Spleen (tissue), 11 donors: ENCODE results near the gene EIF2D. TPM values are rescaled to one million over a fixed set of nuclear protein-coding genes. Genes with fewer than 3 reads are reported as not detected.
A peak's percentile ranks its signal among the peaks of the same experiment; 100 is the strongest.

ENCODE experiments used
- DNase-seq: peaks from one replicate; pipeline ENCODE4 v3.0.0-alpha.2; 2020
- H3K27ac ChIP-seq, 8 donors: fragments of 200-600 bp; sonication (generic) in 7 of 8; 1 replicate in 4 of 8; 2 replicates in 4 of 8; pipeline versions ENCODE4 v1.5.0 to v1.8.0; 2016 to 2021; ENCODE audit warnings: inconsistent platforms in 4 of 8, mild to moderate bottlenecking in 4 of 8, moderate library complexity in 1 of 8
- H3K27me3 ChIP-seq, 7 donors: fragments of 200-600 bp; sonication (generic) in 6 of 7; replicated peaks in 1 of 7; 1 replicate in 4 of 7; 2 replicates in 3 of 7; pipeline versions ENCODE4 v1.5.0 to v1.8.0; 2016 to 2021; ENCODE audit warnings: inconsistent platforms in 3 of 7, mild to moderate bottlenecking in 1 of 7
- H3K36me3 ChIP-seq, 6 donors: fragments of 200-600 bp; sonication (generic) in 5 of 6; 1 replicate in 4 of 6; 2 replicates in 2 of 6; pipeline versions ENCODE4 v1.5.0 to v1.8.0; 2016 to 2021; ENCODE audit warnings: inconsistent platforms in 2 of 6
- H3K4me1 ChIP-seq, 6 donors: fragments of 200-600 bp; sonication (generic) in 5 of 6; 1 replicate in 3 of 6; 2 replicates in 3 of 6; pipeline versions ENCODE4 v1.5.0 to v1.8.0; 2016 to 2021; ENCODE audit warnings: inconsistent platforms in 3 of 6
- H3K4me3 ChIP-seq, 8 donors: fragments of 200-600 bp; sonication (generic) in 7 of 8; 1 replicate in 4 of 8; 2 replicates in 4 of 8; pipeline versions ENCODE4 v1.5.0 to v1.8.0; 2016 to 2021; ENCODE audit warnings: inconsistent platforms in 4 of 8, mild to moderate bottlenecking in 4 of 8, moderate library complexity in 2 of 8
- H3K9me3 ChIP-seq, 8 donors: fragments of 200-600 bp; sonication (generic) in 7 of 8; 1 replicate in 4 of 8; 2 replicates in 4 of 8; pipeline versions ENCODE4 v1.5.0 to v1.8.0; 2016 to 2021; ENCODE audit warnings: inconsistent platforms in 4 of 8
- CTCF ChIP-seq, 11 experiments: fragments of 200-600 bp in 7 of 11; fragments of 450-650 bp in 4 of 11; sonication (generic) in 4 of 11; IDR thresholded peaks in 8 of 11; conservative IDR thresholded peaks in 3 of 11; 1 replicate in 7 of 11; 2 replicates in 4 of 11; pipeline versions ENCODE4 v1.4.0 to v1.8.0; 2016 to 2021; ENCODE audit warnings: antibody characterized with exemption in 11 of 11, inconsistent platforms in 4 of 11, mild to moderate bottlenecking in 1 of 11
- POLR2A ChIP-seq, 3 donors: fragments of 450-650 bp; IDR thresholded peaks; one replicate each; pipeline ENCODE4 v1.5.1; 2017; ENCODE audit warnings: antibody characterized with exemption in 3 of 3, mild to moderate bottlenecking in 1 of 3
- POLR2AphosphoS5 ChIP-seq, 3 donors: sonication (generic); formaldehyde crosslinking; IDR thresholded peaks; one replicate each; pipeline ENCODE4 v1.5.1; 2017; ENCODE audit warnings: antibody characterized with exemption in 3 of 3
- WGBS, 5 donors: extraction: QIAGEN DNeasy Blood & Tissue Kit in 3 of 5; methylation state at CpG; one replicate each; pipeline versions ENCODE4 v1.1.5 to v1.1.7; 2013 to 2018; 5-methylcytosine and 5-hydroxymethylcytosine counted together
- intact Hi-C: fragments of 100-400 bp; cut with DNase I; formaldehyde crosslinking; loops from one replicate; pipeline ENCODE4 v1.15.0; 2023; ENCODE audit warnings: low total_unique reads
- polyA plus RNA-seq, 3 donors: library from polyadenylated mRNA; stranded (reverse); fragments of 200-250 nt; gene quantifications; one replicate each; pipeline ENCODE4 v1.2.1, GENCODE V29; 2013
- total RNA-seq, 7 donors: library from RNA; depleted of rRNA in 3 of 7; stranded (reverse); fragments of >200 nt in 3 of 7; fragmentation: NEBNext Ultra II Directional in 4 of 7; extraction: Animal tissue kit (Norgen Biotek cat#: 25700) in 4 of 7; gene quantifications; one replicate each; pipeline versions ENCODE4 v1.1.0 to v1.2.1, GENCODE V29; 2016 to 2021
- donor health status: healthy with polysubstance abuse.
- donor health status: DM: no; HTN: no; CAD: no; lungs with moderate emphysema.
- donor health status: DM: no; HTN: no; CAD: no.
- donor health status: Bipolar disorder and iron deficiency.
- donor health status: healthy.
- donor health status: DM: no; HTN: no; CAD: no.
- donor health status: DM: yes; HTN: yes; CAD: no.

EIF2D gene
- total and polyA plus RNA-seq, 10 donors, result 38.7 to 51.6 (median 43.9) TPM

- no peak for DNase-seq
- H3K27me3 ChIP-seq, result no peaks in the 10 kb centered on the region
- peaks cover 40 to 99% (median 73%) of the 10 kb centered on the region in 6 donors for H3K4me1 ChIP-seq
- no peaks in the 10 kb centered on the region for H3K9me3 ChIP-seq
- 70 to 84% (median 75%) methylated on average over 7 of the region's 7 CpGs for WGBS, 5 donors
- H3K27ac ChIP-seq, result peak overlapping the region; percentile 76 to 100 (median 95)
- peaks cover 0 to 15% (median 2%) of the 10 kb centered on the region in 6 donors for H3K36me3 ChIP-seq
- no peak for TF ChIP-seq POLR2A (IDR thresholded peaks at IDR 0.05)
- no peak for TF ChIP-seq CTCF (IDR thresholded peaks at IDR 0.05 in 8 of 11, conservative IDR thresholded peaks at IDR 0.05 in 3 of 11)
- TF ChIP-seq POLR2AphosphoS5 (IDR thresholded peaks at IDR 0.05), result no peak
- H3K4me3 ChIP-seq, result peak overlapping the region in 7 of 8 donors; percentile 70 to 96 (median 84)
- intact Hi-C loops, result no loop called here
Observed at GRCh38 chr1:206556047-206556749, 56.1 kb downstream of the EIF2D start.

- peak overlapping the region in 1 of 8 donors; percentile 75 for H3K4me3 ChIP-seq
- peak overlapping the region in 7 of 8 donors; percentile 54 to 100 (median 94) for H3K27ac ChIP-seq
- DNase-seq, result peak; percentile 83
- H3K36me3 ChIP-seq, result peaks cover 0 to 8% (median 0%) of the 10 kb centered on the region in 6 donors
- peaks cover 33 to 99% (median 68%) of the 10 kb centered on the region in 6 donors for H3K4me1 ChIP-seq
- H3K9me3 ChIP-seq, result no peaks in the 10 kb centered on the region
- TF ChIP-seq POLR2AphosphoS5 (IDR thresholded peaks at IDR 0.05) (peak in 1 of 3 donors; percentile 44), CTCF (IDR thresholded peaks at IDR 0.05 in 8 of 11, conservative IDR thresholded peaks at IDR 0.05 in 3 of 11) (no peak)
- 45 to 61% (median 52%) methylated on average over 9 to 10 of the region's 10 CpGs for WGBS, 5 donors
- no peaks in the 10 kb centered on the region for H3K27me3 ChIP-seq
- intact Hi-C loops, result no loop called here
Observed at GRCh38 chr1:206555473-206555935, 56.8 kb downstream of the EIF2D start.

- TF ChIP-seq POLR2AphosphoS5 (IDR thresholded peaks at IDR 0.05) (no peak), POLR2A (IDR thresholded peaks at IDR 0.05) (no peak), CTCF (IDR thresholded peaks at IDR 0.05 in 8 of 11, conservative IDR thresholded peaks at IDR 0.05 in 3 of 11) (no peak)
- no peaks in the 10 kb centered on the region for H3K9me3 ChIP-seq
- 50 to 80% (median 70%) methylated on average over 1 of the region's 1 CpG for WGBS, 5 donors
- H3K27ac ChIP-seq, result peak overlapping the region in 7 of 8 donors; percentile 54 to 100 (median 94)
- H3K27me3 ChIP-seq, result no peaks in the 10 kb centered on the region
- intact Hi-C loops, result no loop called here
- DNase-seq, result no peak
- H3K4me1 ChIP-seq, result peaks cover 28 to 99% (median 63%) of the 10 kb centered on the region in 6 donors
- H3K36me3 ChIP-seq, result peaks cover 0 to 2% (median 0%) of the 10 kb centered on the region in 6 donors
- no peak overlapping the region for H3K4me3 ChIP-seq
Observed at GRCh38 chr1:206554701-206555472, 57.4 kb downstream of the EIF2D start.

GRCh38 chr1:206554211-206554610 lies 58.1 kb downstream of the EIF2D start:
- intact Hi-C loops, result no loop called here
- Histone ChIP-seq H3K36me3 (no peaks in the 10 kb centered on the region), H3K4me3 (no peak overlapping the region), H3K27me3 (no peaks in the 10 kb centered on the region), H3K27ac (peak overlapping the region in 6 of 8 donors; percentile 93 to 100 (median 96)), H3K4me1 (peaks cover 21 to 95% (median 58%) of the 10 kb centered on the region in 6 donors), H3K9me3 (no peaks in the 10 kb centered on the region)
- no peak for DNase-seq
- WGBS, 5 donors, result 68 to 90% (median 84%) methylated on average over 3 of the region's 3 CpGs
- TF ChIP-seq CTCF (IDR thresholded peaks at IDR 0.05 in 8 of 11, conservative IDR thresholded peaks at IDR 0.05 in 3 of 11) (no peak), POLR2A (IDR thresholded peaks at IDR 0.05) (no peak), POLR2AphosphoS5 (IDR thresholded peaks at IDR 0.05) (no peak)
